Measurements from ENCODE around the gene AVP.

- TF ChIP-seq CTCF (IDR thresholded peaks at IDR 0.05; ENCODE audit: low read depth, low read length, missing input control) (no peak), TAF1 (conservative IDR thresholded peaks at IDR 0.05) (no peak), RAD21 (IDR thresholded peaks at IDR 0.05) (no peak), SP1 (IDR thresholded peaks at IDR 0.05) (no peak), MAX (IDR thresholded peaks at IDR 0.05) (no peak), YY1 (IDR thresholded peaks at IDR 0.05) (no peak), REST (IDR thresholded peaks at IDR 0.05) (no peak), EGR1 (IDR thresholded peaks at IDR 0.05; ENCODE audit: low read depth in 2 of 2) (no peak), GABPA (IDR thresholded peaks at IDR 0.05 in 1 of 2, conservative IDR thresholded peaks at IDR 0.05 in 1 of 2) (no peak), ZBTB33 (IDR thresholded peaks at IDR 0.05) (no peak), JUND (IDR thresholded peaks at IDR 0.05) (no peak), NR2F2 (IDR thresholded peaks at IDR 0.05) (no peak), HNF4G (IDR thresholded peaks at IDR 0.05) (no peak)
Measured at GRCh38 chr20:3123542-3123941, 39.0 kb upstream of the AVP start.
